ENCODE measurements around the gene KCNQ1. TPM values are rescaled to one million over a fixed set of nuclear protein-coding genes. Genes with fewer than 3 reads are reported as not detected.

KCNQ1 gene
- total RNA-seq, 1 donor from 2014 or later, result 2.6 TPM

DNA sequence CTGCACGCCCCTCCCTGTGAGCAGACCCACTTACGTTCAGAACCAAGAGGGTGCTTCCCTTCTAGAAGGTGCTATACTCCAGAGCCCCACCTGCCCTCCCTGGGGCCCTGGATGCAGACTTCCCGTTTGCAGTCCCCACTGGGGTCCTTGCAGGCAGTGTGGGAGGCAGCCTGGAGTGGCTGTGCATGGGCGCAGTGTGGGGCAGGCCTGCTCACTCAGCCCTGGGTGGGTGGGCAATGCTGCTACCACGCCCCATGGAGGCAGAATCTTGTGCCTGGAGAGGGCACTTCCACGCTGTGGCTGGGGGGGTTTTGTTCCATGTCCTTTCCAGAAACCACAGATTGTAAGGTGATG is 138.8 kb downstream of the KCNQ1 start:
- Histone ChIP-seq H3K4me3 (ENCODE audit: low read length in 3 of 3) (no peak overlapping the region), H3K27me3 (ENCODE audit: control insufficient read depth in 3 of 3, insufficient read depth in 3 of 3, low read length in 3 of 3) (peaks cover 0 to 3% (median 3%) of the 10 kb centered on the region in 3 donors), H3K9ac (ENCODE audit: low read depth in 1 of 3, low read length in 3 of 3) (no peak overlapping the region), H3K36me3 (ENCODE audit: control insufficient read depth in 3 of 3, insufficient read depth in 3 of 3, low read length in 3 of 3) (no peaks in the 10 kb centered on the region), H3K9me3 (ENCODE audit: control insufficient read depth in 3 of 3, low read length in 3 of 3) (no peaks in the 10 kb centered on the region), H3K27ac (ENCODE audit: low read depth, low read length) (no peak overlapping the region), H3K4me1 (ENCODE audit: control insufficient read depth in 3 of 3, insufficient read depth in 3 of 3, low read length in 3 of 3) (no peaks in the 10 kb centered on the region)

DNA sequence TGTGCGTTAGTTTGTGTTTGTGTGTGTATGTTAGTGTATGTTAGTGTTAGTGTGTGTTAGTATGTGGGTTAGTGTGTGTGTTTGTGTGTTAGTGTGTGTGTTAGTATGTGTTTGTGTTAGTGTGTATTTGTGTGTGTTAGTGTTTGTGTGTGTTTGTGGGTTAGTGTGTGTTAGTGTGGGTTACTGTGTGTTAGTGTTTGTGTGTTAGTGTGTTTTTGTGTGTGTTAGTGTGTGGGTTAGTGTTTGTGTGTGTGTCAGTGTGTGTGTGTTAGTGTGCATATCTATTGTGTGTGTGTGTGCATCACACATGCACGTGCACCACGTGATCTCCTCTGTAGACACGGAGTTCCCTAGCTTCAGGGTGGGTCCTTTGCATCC is 139.6 kb downstream of the KCNQ1 start:
- Histone ChIP-seq H3K9ac (ENCODE audit: low read depth in 1 of 3, low read length in 3 of 3) (no peak overlapping the region), H3K9me3 (ENCODE audit: control insufficient read depth in 3 of 3, low read length in 3 of 3) (no peaks in the 10 kb centered on the region), H3K4me1 (ENCODE audit: control insufficient read depth in 3 of 3, insufficient read depth in 3 of 3, low read length in 3 of 3) (peaks cover 0 to under 1% (median 0%) of the 10 kb centered on the region in 3 donors), H3K27me3 (ENCODE audit: control insufficient read depth in 3 of 3, insufficient read depth in 3 of 3, low read length in 3 of 3) (peaks cover 0 to 3% (median 3%) of the 10 kb centered on the region in 3 donors), H3K27ac (ENCODE audit: low read depth, low read length) (no peak overlapping the region), H3K36me3 (ENCODE audit: control insufficient read depth in 3 of 3, insufficient read depth in 3 of 3, low read length in 3 of 3) (no peaks in the 10 kb centered on the region), H3K4me3 (ENCODE audit: low read length in 3 of 3) (no peak overlapping the region)

DNA sequence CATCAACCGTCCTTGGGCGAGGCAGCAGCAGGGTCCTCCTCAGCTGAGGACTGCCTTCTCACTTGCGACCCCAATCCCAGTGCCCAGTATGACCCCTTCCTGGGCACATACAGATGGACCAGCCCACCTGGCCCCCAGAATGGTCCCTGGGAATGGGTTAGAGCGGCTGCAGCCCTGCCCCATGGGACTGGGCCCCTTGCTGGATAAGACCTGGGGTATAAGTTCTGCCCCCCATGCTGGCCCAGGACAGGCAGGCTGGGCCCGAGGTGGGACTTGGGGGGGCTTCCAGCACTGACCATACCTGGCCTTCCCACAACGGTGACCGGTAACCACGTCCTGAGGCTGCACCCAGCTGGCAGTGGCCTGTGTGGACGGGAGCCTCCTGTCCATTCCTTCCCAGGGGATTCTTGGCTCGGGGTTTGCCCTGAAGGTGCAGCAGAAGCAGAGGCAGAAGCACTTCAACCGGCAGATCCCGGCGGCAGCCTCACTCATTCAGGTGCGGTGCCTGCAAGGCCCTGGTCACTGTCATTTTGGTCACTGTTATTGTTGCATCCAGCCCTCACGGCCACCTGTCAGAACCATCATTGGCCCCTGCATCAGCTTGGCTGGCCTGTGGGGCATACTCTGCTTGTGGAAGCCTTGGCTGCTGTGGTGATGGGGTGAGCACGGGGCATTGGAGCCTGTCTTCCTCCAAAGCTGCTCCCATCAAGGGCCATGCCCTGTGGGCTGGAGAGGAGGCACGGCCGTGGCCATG is 140.2 kb downstream of the KCNQ1 start:
- Histone ChIP-seq H3K27ac (ENCODE audit: low read depth, low read length) (no peak overlapping the region), H3K4me1 (ENCODE audit: control insufficient read depth in 3 of 3, insufficient read depth in 3 of 3, low read length in 3 of 3) (peaks cover 0 to 2% (median 0%) of the 10 kb centered on the region in 3 donors), H3K9me3 (ENCODE audit: control insufficient read depth in 3 of 3, low read length in 3 of 3) (no peaks in the 10 kb centered on the region), H3K36me3 (ENCODE audit: control insufficient read depth in 3 of 3, insufficient read depth in 3 of 3, low read length in 3 of 3) (no peaks in the 10 kb centered on the region), H3K9ac (ENCODE audit: low read depth in 1 of 3, low read length in 3 of 3) (no peak overlapping the region), H3K27me3 (ENCODE audit: control insufficient read depth in 3 of 3, insufficient read depth in 3 of 3, low read length in 3 of 3) (peaks cover 0 to 3% (median 3%) of the 10 kb centered on the region in 3 donors), H3K4me3 (ENCODE audit: low read length in 3 of 3) (no peak overlapping the region)

DNA sequence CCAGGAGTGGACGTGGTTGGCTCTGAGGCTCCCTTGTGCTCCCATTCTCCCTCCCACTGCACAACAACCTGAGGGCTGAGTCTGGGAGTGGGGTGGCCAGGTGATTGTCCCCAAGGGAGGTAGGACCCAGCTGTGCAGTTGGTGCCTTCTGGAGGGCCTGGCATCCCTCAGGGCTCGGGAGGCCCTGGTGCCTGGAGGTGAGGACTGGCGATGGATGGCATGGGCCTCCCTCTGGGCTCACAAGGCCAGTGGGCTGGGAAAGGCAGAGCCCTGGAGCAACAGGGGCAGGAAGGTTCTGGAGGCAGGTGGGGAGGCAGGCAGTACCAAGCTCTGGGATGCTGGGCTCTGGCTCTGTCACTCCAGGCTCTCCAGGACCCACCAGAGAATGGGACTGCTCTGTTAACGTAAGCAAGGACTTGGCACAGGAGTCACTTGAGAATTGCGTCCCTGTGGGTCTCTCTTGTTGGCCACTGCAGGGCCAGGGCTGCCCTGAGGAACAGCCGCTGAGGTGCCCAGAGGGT is 140.8 kb downstream of the KCNQ1 start:
- no peaks in the 10 kb centered on the region for H3K9me3 ChIP-seq (ENCODE audit: control insufficient read depth in 3 of 3, low read length in 3 of 3)
- peaks cover 0 to 2% (median 0%) of the 10 kb centered on the region in 3 donors for H3K4me1 ChIP-seq (ENCODE audit: control insufficient read depth in 3 of 3, insufficient read depth in 3 of 3, low read length in 3 of 3)
- peaks cover 0 to 3% (median 3%) of the 10 kb centered on the region in 3 donors for H3K27me3 ChIP-seq (ENCODE audit: control insufficient read depth in 3 of 3, insufficient read depth in 3 of 3, low read length in 3 of 3)
- H3K36me3 ChIP-seq (ENCODE audit: control insufficient read depth in 3 of 3, insufficient read depth in 3 of 3, low read length in 3 of 3), result no peaks in the 10 kb centered on the region
- no peak overlapping the region for H3K4me3 ChIP-seq (ENCODE audit: low read length in 3 of 3)
- no peak overlapping the region for H3K9ac ChIP-seq (ENCODE audit: low read depth in 1 of 3, low read length in 3 of 3)
- H3K27ac ChIP-seq (ENCODE audit: low read depth, low read length), result no peak overlapping the region

GRCh38 chr11:2586087-2586792 is 141.4 kb downstream of the KCNQ1 start:
- Histone ChIP-seq H3K27me3 (ENCODE audit: control insufficient read depth in 3 of 3, insufficient read depth in 3 of 3, low read length in 3 of 3) (peaks cover 0 to 7% (median 3%) of the 10 kb centered on the region in 3 donors), H3K27ac (ENCODE audit: low read depth, low read length) (no peak overlapping the region), H3K36me3 (ENCODE audit: control insufficient read depth in 3 of 3, insufficient read depth in 3 of 3, low read length in 3 of 3) (no peaks in the 10 kb centered on the region), H3K9ac (ENCODE audit: low read depth in 1 of 3, low read length in 3 of 3) (no peak overlapping the region), H3K9me3 (ENCODE audit: control insufficient read depth in 3 of 3, low read length in 3 of 3) (no peaks in the 10 kb centered on the region), H3K4me3 (ENCODE audit: low read length in 3 of 3) (no peak overlapping the region), H3K4me1 (ENCODE audit: control insufficient read depth in 3 of 3, insufficient read depth in 3 of 3, low read length in 3 of 3) (peaks cover 0 to 2% (median 0%) of the 10 kb centered on the region in 3 donors)

DNA sequence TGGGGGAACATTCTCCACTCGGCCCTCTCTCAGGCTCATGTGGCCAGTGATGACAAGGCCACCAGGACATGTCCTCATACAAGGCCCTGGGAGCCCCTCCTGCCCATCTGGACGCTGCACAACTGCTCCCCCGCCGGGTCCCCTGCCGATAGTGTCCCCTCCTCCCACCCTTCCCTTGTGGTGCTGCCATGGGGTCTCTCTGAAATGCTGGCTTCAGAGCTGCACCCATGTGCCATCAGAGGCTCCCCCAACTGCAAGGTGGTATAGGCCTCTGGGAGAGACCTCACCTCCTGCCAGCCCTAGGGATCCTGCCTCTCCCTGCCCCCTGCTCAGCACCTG is 142.0 kb downstream of the KCNQ1 start:
- Histone ChIP-seq H3K4me1 (ENCODE audit: control insufficient read depth in 3 of 3, insufficient read depth in 3 of 3, low read length in 3 of 3) (peaks cover 0 to 2% (median 0%) of the 10 kb centered on the region in 3 donors), H3K4me3 (ENCODE audit: low read length in 3 of 3) (no peak overlapping the region), H3K9ac (ENCODE audit: low read depth in 1 of 3, low read length in 3 of 3) (no peak overlapping the region), H3K27ac (ENCODE audit: low read depth, low read length) (no peak overlapping the region), H3K27me3 (ENCODE audit: control insufficient read depth in 3 of 3, insufficient read depth in 3 of 3, low read length in 3 of 3) (peaks cover 0 to 7% (median 3%) of the 10 kb centered on the region in 3 donors), H3K36me3 (ENCODE audit: control insufficient read depth in 3 of 3, insufficient read depth in 3 of 3, low read length in 3 of 3) (no peaks in the 10 kb centered on the region), H3K9me3 (ENCODE audit: control insufficient read depth in 3 of 3, low read length in 3 of 3) (no peaks in the 10 kb centered on the region)

GRCh38 chr11:2587132-2587930 is 142.5 kb downstream of the KCNQ1 start:
- H3K27me3 ChIP-seq (ENCODE audit: control insufficient read depth in 3 of 3, insufficient read depth in 3 of 3, low read length in 3 of 3), result peaks cover 0 to 8% (median 7%) of the 10 kb centered on the region in 3 donors

GRCh38 chr11:2587976-2588748 is 143.4 kb downstream of the KCNQ1 start:
- peaks cover 0 to 8% (median 7%) of the 10 kb centered on the region in 3 donors for H3K27me3 ChIP-seq (ENCODE audit: control insufficient read depth in 3 of 3, insufficient read depth in 3 of 3, low read length in 3 of 3)
- no peak overlapping the region for H3K9ac ChIP-seq (ENCODE audit: low read depth in 1 of 3, low read length in 3 of 3)
- H3K9me3 ChIP-seq (ENCODE audit: control insufficient read depth in 3 of 3, low read length in 3 of 3), result no peaks in the 10 kb centered on the region
- H3K4me3 ChIP-seq (ENCODE audit: low read length in 3 of 3), result no peak overlapping the region
- no peaks in the 10 kb centered on the region for H3K36me3 ChIP-seq (ENCODE audit: control insufficient read depth in 3 of 3, insufficient read depth in 3 of 3, low read length in 3 of 3)
- H3K27ac ChIP-seq (ENCODE audit: low read depth, low read length), result no peak overlapping the region
- H3K4me1 ChIP-seq (ENCODE audit: control insufficient read depth in 3 of 3, insufficient read depth in 3 of 3, low read length in 3 of 3), result peaks cover 0 to 2% (median 0%) of the 10 kb centered on the region in 3 donors

More at GRCh38 chr11:2587132-2587930, 142.5 kb downstream of the KCNQ1 start:
- no peak overlapping the region for H3K27ac ChIP-seq (ENCODE audit: low read depth, low read length)
- H3K4me3 ChIP-seq (ENCODE audit: low read length in 3 of 3), result no peak overlapping the region
- no peak overlapping the region for H3K9ac ChIP-seq (ENCODE audit: low read depth in 1 of 3, low read length in 3 of 3)
- H3K9me3 ChIP-seq (ENCODE audit: control insufficient read depth in 3 of 3, low read length in 3 of 3), result no peaks in the 10 kb centered on the region
- H3K4me1 ChIP-seq (ENCODE audit: control insufficient read depth in 3 of 3, insufficient read depth in 3 of 3, low read length in 3 of 3), result peaks cover 0 to 2% (median 0%) of the 10 kb centered on the region in 3 donors
- no peaks in the 10 kb centered on the region for H3K36me3 ChIP-seq (ENCODE audit: control insufficient read depth in 3 of 3, insufficient read depth in 3 of 3, low read length in 3 of 3)

GRCh38 chr11:2588809-2589537 is 144.2 kb downstream of the KCNQ1 start:
- peaks cover 0 to 8% (median 7%) of the 10 kb centered on the region in 3 donors for H3K27me3 ChIP-seq (ENCODE audit: control insufficient read depth in 3 of 3, insufficient read depth in 3 of 3, low read length in 3 of 3)
- H3K4me3 ChIP-seq (ENCODE audit: low read length in 3 of 3), result no peak overlapping the region
- H3K4me1 ChIP-seq (ENCODE audit: control insufficient read depth in 3 of 3, insufficient read depth in 3 of 3, low read length in 3 of 3), result peaks cover 0 to 2% (median 0%) of the 10 kb centered on the region in 3 donors
- H3K27ac ChIP-seq (ENCODE audit: low read depth, low read length), result no peak overlapping the region
- no peak overlapping the region for H3K9ac ChIP-seq (ENCODE audit: low read depth in 1 of 3, low read length in 3 of 3)
- H3K36me3 ChIP-seq (ENCODE audit: control insufficient read depth in 3 of 3, insufficient read depth in 3 of 3, low read length in 3 of 3), result no peaks in the 10 kb centered on the region
- no peaks in the 10 kb centered on the region for H3K9me3 ChIP-seq (ENCODE audit: control insufficient read depth in 3 of 3, low read length in 3 of 3)

Data from skeletal muscle tissue (tissue), 4 donors.